Naive thymus-derived CD8-positive, alpha-beta T cell (primary cell): ENCODE results near the gene LRRC4. TPM values are rescaled to one million over a fixed set of nuclear protein-coding genes. Genes with fewer than 3 reads are reported as not detected.

ENCODE experiments used
- ATAC-seq, 2 donors: fragments of 150-1000 bp; cut with Tn5 transposase in 1 of 2; sonication (Bioruptor Pico), chemical (Tn5 transposase) in 1 of 2; 1 replicate in 1 of 2; 2 replicates in 1 of 2; pipeline ENCODE4 v1.10.0; 2021; ENCODE audit warnings: mild to moderate bottlenecking in 2 of 2, moderate library complexity in 2 of 2
- POLR2A ChIA-PET: fragments of 350-600 bp; sonication (Branson Sonifier 250); formaldehyde crosslinking; loops from one replicate; lab custom pipeline; 2021; ENCODE audit warnings: antibody characterized with exemption; lab: Charles Lee
- DNase-seq, 10 donors: peaks; one replicate each; pipeline versions ENCODE4 v3.0.0 to v3.0.0-alpha.2; 2020 to 2022
- H3K27ac Mint-ChIP-seq, 10 donors: one replicate each; pipeline ENCODE4 v1.8.0; 2020 to 2022; ENCODE audit warnings: mild to moderate bottlenecking in 10 of 10, mixed read lengths in 10 of 10, moderate library complexity in 4 of 10, inconsistent platforms in 1 of 10
- H3K27me3 Mint-ChIP-seq, 5 donors: one replicate each; pipeline ENCODE4 v1.8.0; 2021 to 2022; ENCODE audit warnings: mixed read lengths in 5 of 5
- H3K36me3 Mint-ChIP-seq, 3 donors: one replicate each; pipeline ENCODE4 v1.8.0; 2020 to 2022; ENCODE audit warnings: mixed read lengths in 3 of 3, mild to moderate bottlenecking in 2 of 3, inconsistent platforms in 1 of 3
- H3K4me1 Mint-ChIP-seq, 4 donors: one replicate each; pipeline ENCODE4 v1.8.0; 2021 to 2022; ENCODE audit warnings: mixed read lengths in 4 of 4
- H3K4me3 Mint-ChIP-seq, 10 donors: one replicate each; pipeline ENCODE4 v1.8.0; 2020 to 2022; ENCODE audit warnings: mild to moderate bottlenecking in 10 of 10, mixed read lengths in 10 of 10, moderate library complexity in 6 of 10, inconsistent platforms in 1 of 10
- H3K9me3 Mint-ChIP-seq, 9 donors: one replicate each; pipeline ENCODE4 v1.8.0; 2020 to 2022; ENCODE audit warnings: mixed read lengths in 9 of 9, mild to moderate bottlenecking in 3 of 9, inconsistent platforms in 1 of 9, moderate library complexity in 1 of 9
- polyA plus RNA-seq, 3 donors: library from polyadenylated mRNA; unstranded; fragments of 300-500 nt; fragmentation: Illumina TruSeq; gene quantifications; one replicate each; pipeline ENCODE4 v1.2.3, GENCODE V29; 2021
- total RNA-seq, 8 experiments: library from RNA in 2 of 8; stranded (reverse) in 2 of 8; gene quantifications; one replicate each; pipeline ENCODE4 v1.2.3 and lab custom pipeline; 2021 to 2026

The LRRC4 gene
- total RNA-seq = under 1 TPM in 1 of 2 experiments, not detected in 1; 0.22 TPM
- polyA plus RNA-seq = under 1 TPM in 1 of 3 donors, not detected in 2; 0.15 TPM
- total RNA-seq (lab: John Stamatoyannopoulos, UW) = 0 to 2.1 (median 0.47) reads per million in 6 experiments

GRCh38 chr7:128030654-128031611 is at the start of gene LRRC4:
TSS of gene LRRC4 (minus strand) at chr7:128031437. CDS start at chr7:128030640, 797 bp downstream.
- peak within 1 kb of the TSS in 5 of 10 donors; percentile 17 to 87 (median 48) for H3K27ac Mint-ChIP-seq
- ATAC-seq = peak; percentile 27 to 31

GRCh38 chr7:128080169-128080568 is 48.9 kb upstream of the LRRC4 start:
- ATAC-seq = no peak
- Mint-ChIP-seq H3K4me1 (peaks cover 2 to 8% (median 5%) of the 10 kb centered on the region in 4 donors), H3K27ac (no peak overlapping the region), H3K9me3 (no peaks in the 10 kb centered on the region), H3K4me3 (no peak overlapping the region), H3K27me3 (no peaks in the 10 kb centered on the region), H3K36me3 (peaks cover 0 to 14% (median 5%) of the 10 kb centered on the region in 3 donors)
- POLR2A ChIA-PET = no interaction called here
- no peak for DNase-seq

More at GRCh38 chr7:128030654-128031611, at the start of gene LRRC4:
- peak within 1 kb of the TSS; percentile 77 to 95 (median 92) for H3K4me3 Mint-ChIP-seq
- H3K9me3 Mint-ChIP-seq = peaks cover 0 to 2% (median 0%) of the 10 kb centered on the region in 9 donors
- H3K36me3 Mint-ChIP-seq = peaks cover 6 to 9% (median 9%) of the 10 kb centered on the region in 3 donors
- DNase-seq = peak in 3 of 10 donors; percentile 13 to 19 (median 18)
- peaks cover 16 to 33% (median 21%) of the 10 kb centered on the region in 4 donors for H3K4me1 Mint-ChIP-seq
- POLR2A ChIA-PET = interaction anchor here (1.3 kb wide), 1 partner anchor 73 kb away, joined by 3 read pairs; no protein-coding TSS in a partner anchor
- peaks cover 0 to 7% (median 0%) of the 10 kb centered on the region in 5 donors for H3K27me3 Mint-ChIP-seq

- Mint-ChIP-seq H3K36me3 (peaks cover 0 to 13% (median 5%) of the 10 kb centered on the region in 3 donors), H3K27me3 (no peaks in the 10 kb centered on the region), H3K4me1 (peaks cover 2 to 8% (median 5%) of the 10 kb centered on the region in 4 donors), H3K9me3 (no peaks in the 10 kb centered on the region), H3K4me3 (no peak overlapping the region), H3K27ac (no peak overlapping the region)
- no peak for DNase-seq
- POLR2A ChIA-PET = interaction anchor here (2.0 kb wide), 1 partner anchor 8 kb away, joined by 5 read pairs; no protein-coding TSS in a partner anchor
- no peak for ATAC-seq
Observed at GRCh38 chr7:128078309-128078708, 47.1 kb upstream of the LRRC4 start.

GRCh38 chr7:128076796-128077271 is 45.6 kb upstream of the LRRC4 start:
- POLR2A ChIA-PET = interaction anchor here (2.0 kb wide), 1 partner anchor 10 kb away, joined by 5 read pairs; no protein-coding TSS in a partner anchor
- ATAC-seq = no peak
- H3K4me1 Mint-ChIP-seq = peaks cover 4 to 14% (median 9%) of the 10 kb centered on the region in 4 donors

GRCh38 chr7:128076196-128076795 is 45.1 kb upstream of the LRRC4 start:
- POLR2A ChIA-PET = interaction anchor here (2.0 kb wide), 1 partner anchor 11 kb away, joined by 5 read pairs; no protein-coding TSS in a partner anchor
- Mint-ChIP-seq H3K36me3 (peaks cover 0 to 12% (median 5%) of the 10 kb centered on the region in 3 donors), H3K9me3 (no peaks in the 10 kb centered on the region), H3K4me1 (peaks cover 8 to 19% (median 15%) of the 10 kb centered on the region in 4 donors), H3K4me3 (no peak overlapping the region), H3K27ac (no peak overlapping the region), H3K27me3 (no peaks in the 10 kb centered on the region)
- DNase-seq (no peak), ATAC-seq (no peak)

More at GRCh38 chr7:128076796-128077271, 45.6 kb upstream of the LRRC4 start:
- H3K9me3 Mint-ChIP-seq = no peaks in the 10 kb centered on the region
- no peaks in the 10 kb centered on the region for H3K27me3 Mint-ChIP-seq
- no peak for DNase-seq
- H3K4me3 Mint-ChIP-seq = no peak overlapping the region
- H3K27ac Mint-ChIP-seq = no peak overlapping the region
- peaks cover 0 to 13% (median 5%) of the 10 kb centered on the region in 3 donors for H3K36me3 Mint-ChIP-seq

- POLR2A ChIA-PET = no interaction called here
- H3K36me3 Mint-ChIP-seq = peaks cover 0 to 6% (median 5%) of the 10 kb centered on the region in 3 donors
- DNase-seq (no peak), ATAC-seq (no peak)
- H3K27ac Mint-ChIP-seq = peak overlapping the region in 2 of 10 donors; percentile 11
- H3K4me1 Mint-ChIP-seq = peaks cover 13 to 28% (median 23%) of the 10 kb centered on the region in 4 donors
- no peak overlapping the region for H3K4me3 Mint-ChIP-seq
- H3K27me3 Mint-ChIP-seq = no peaks in the 10 kb centered on the region
- no peaks in the 10 kb centered on the region for H3K9me3 Mint-ChIP-seq
Observed at GRCh38 chr7:128075242-128076095, 44.2 kb upstream of the LRRC4 start.

- Mint-ChIP-seq H3K4me1 (peaks cover 16 to 34% (median 28%) of the 10 kb centered on the region in 4 donors), H3K27me3 (no peaks in the 10 kb centered on the region), H3K9me3 (no peaks in the 10 kb centered on the region), H3K27ac (no peak overlapping the region), H3K4me3 (no peak overlapping the region), H3K36me3 (peaks cover 0 to 5% (median 4%) of the 10 kb centered on the region in 3 donors)
- DNase-seq (no peak), ATAC-seq (no peak)
- POLR2A ChIA-PET = no interaction called here
Observed at GRCh38 chr7:128074736-128075135, 43.5 kb upstream of the LRRC4 start.

- ATAC-seq = no peak
- Mint-ChIP-seq H3K27ac (peak overlapping the region in 2 of 10 donors; percentile 22 to 78), H3K27me3 (no peaks in the 10 kb centered on the region), H3K4me1 (peaks cover 16 to 35% (median 28%) of the 10 kb centered on the region in 4 donors), H3K9me3 (no peaks in the 10 kb centered on the region), H3K4me3 (no peak overlapping the region), H3K36me3 (peaks cover 0 to 4% (median 3%) of the 10 kb centered on the region in 3 donors)
- POLR2A ChIA-PET = no interaction called here
- peak in 1 of 10 donors; percentile 30 for DNase-seq
Observed at GRCh38 chr7:128074336-128074735, 43.1 kb upstream of the LRRC4 start.

GRCh38 chr7:128073671-128074310 is 42.6 kb upstream of the LRRC4 start:
- POLR2A ChIA-PET = no interaction called here
- H3K4me3 Mint-ChIP-seq = no peak overlapping the region

GRCh38 chr7:128071801-128072200 is 40.6 kb upstream of the LRRC4 start:
- H3K4me3 Mint-ChIP-seq = peak overlapping the region; percentile 56 to 83 (median 72)
- POLR2A ChIA-PET = no interaction called here
- no peaks in the 10 kb centered on the region for H3K9me3 Mint-ChIP-seq
- H3K27me3 Mint-ChIP-seq = no peaks in the 10 kb centered on the region
- ATAC-seq (peak in 1 of 2 donors; percentile 10), DNase-seq (peak in 1 of 10 donors; percentile 6)
- peaks cover 25 to 56% (median 42%) of the 10 kb centered on the region in 4 donors for H3K4me1 Mint-ChIP-seq
- H3K36me3 Mint-ChIP-seq = peaks cover 0 to 2% (median 0%) of the 10 kb centered on the region in 3 donors
- H3K27ac Mint-ChIP-seq = peak overlapping the region in 7 of 10 donors; percentile 15 to 87 (median 73)

More at GRCh38 chr7:128073671-128074310, 42.6 kb upstream of the LRRC4 start:
- peaks cover 0 to 4% (median 0%) of the 10 kb centered on the region in 3 donors for H3K36me3 Mint-ChIP-seq
- no peaks in the 10 kb centered on the region for H3K9me3 Mint-ChIP-seq
- no peak for DNase-seq
- peak overlapping the region in 4 of 10 donors; percentile 22 to 78 (median 60) for H3K27ac Mint-ChIP-seq
- H3K4me1 Mint-ChIP-seq = peaks cover 18 to 40% (median 30%) of the 10 kb centered on the region in 4 donors
- no peaks in the 10 kb centered on the region for H3K27me3 Mint-ChIP-seq
- no peak for ATAC-seq

GRCh38 chr7:128071376-128071775 is 40.1 kb upstream of the LRRC4 start:
- Mint-ChIP-seq H3K27ac (peak overlapping the region in 9 of 10 donors; percentile 15 to 87 (median 73)), H3K9me3 (no peaks in the 10 kb centered on the region), H3K4me1 (peaks cover 25 to 56% (median 39%) of the 10 kb centered on the region in 4 donors), H3K27me3 (no peaks in the 10 kb centered on the region), H3K36me3 (peaks cover 0 to 2% (median 0%) of the 10 kb centered on the region in 3 donors), H3K4me3 (peak overlapping the region; percentile 56 to 83 (median 72))
- DNase-seq (peak in 3 of 10 donors; percentile 20 to 32 (median 22)), ATAC-seq (peak; percentile 50 to 65)
- POLR2A ChIA-PET = no interaction called here
